PC-9 (cell line): ENCODE measurements around the gene ZNF790.
"Not testable (repeated sequence)": the region's sequence is repeated elsewhere in the genome, so short reads cannot be mapped to it uniquely, and the experiment has no call there.

ENCODE experiments used
- CTCF ChIP-seq: fragments of 200-600 bp; sonication (generic); conservative IDR thresholded peaks from 2 replicates; pipeline ENCODE4 v1.6.1; 2017; ENCODE audit warnings: mixed run types, antibody characterized with exemption, mild to moderate bottlenecking, moderate library complexity
- EZH2 ChIP-seq: fragments of 200-600 bp; sonication (generic); IDR thresholded peaks from 2 replicates; pipeline ENCODE4 v1.8.0; 2017; ENCODE audit warnings: antibody characterized with exemption, low read depth

DNA sequence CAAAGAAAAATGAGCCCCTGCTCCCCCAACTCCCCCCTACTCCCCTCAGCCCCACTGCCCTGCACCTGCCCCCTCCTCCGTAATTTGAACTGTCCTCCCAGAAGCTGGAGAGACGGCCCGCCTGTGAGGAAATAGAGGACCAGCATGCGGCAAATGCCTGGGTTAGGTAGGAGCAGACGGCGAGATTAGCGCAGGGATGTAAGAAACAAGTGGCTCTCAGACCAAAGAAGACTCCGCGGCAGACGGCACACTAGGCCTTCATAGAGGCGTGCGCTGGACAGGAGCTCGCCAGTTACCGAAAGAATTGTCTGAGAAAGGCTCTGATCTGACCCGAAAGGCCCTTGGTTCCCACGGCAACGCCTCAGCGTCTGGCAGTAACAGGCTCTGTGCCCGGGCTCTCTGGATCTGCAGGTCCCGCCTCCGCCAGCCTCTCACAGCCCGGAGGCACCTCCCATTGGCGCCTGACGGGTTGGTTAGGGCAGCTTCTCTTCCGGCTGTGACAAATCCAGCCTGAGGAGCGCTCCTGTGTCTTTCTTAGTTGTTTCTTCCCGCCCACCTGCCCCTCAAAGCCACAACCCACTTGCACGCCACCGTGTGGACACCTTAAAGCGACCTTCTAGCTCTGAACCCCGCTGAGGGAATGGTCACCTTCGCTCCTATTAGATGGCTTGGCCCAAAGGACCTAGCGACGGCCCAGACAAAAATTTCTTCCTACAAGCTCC, 46.6 kb downstream of the ZNF790 start:
- TF ChIP-seq CTCF, EZH2: not testable (repeated sequence)
